ENCODE data around the gene EBLN2.

EBLN2 gene

GRCh38 chr3:73061416-73061815, at the start of gene EBLN2:
EBLN2 (plus strand) TSS chr3:73061659; CDS start chr3:73062082, 423 bp downstream.
- Mint-ChIP-seq H3K4me3 (no peak within 1 kb of the TSS), H3K36me3 (ENCODE audit: low read depth) (peaks cover 35% of the 10 kb centered on the region), H3K4me1 (ENCODE audit: low read depth) (peaks cover 5% of the 10 kb centered on the region), H3K27me3 (ENCODE audit: low read depth) (no peaks in the 10 kb centered on the region), H3K27ac (no peak within 1 kb of the TSS), H3K9me3 (no peaks in the 10 kb centered on the region)

GRCh38 chr3:73018298-73018697, 43.2 kb upstream of the EBLN2 start:
- H3K9me3 Mint-ChIP-seq, result no peaks in the 10 kb centered on the region
- no peak overlapping the region for H3K27ac Mint-ChIP-seq
- no peak overlapping the region for H3K4me3 Mint-ChIP-seq
- H3K4me1 Mint-ChIP-seq (ENCODE audit: low read depth), result peaks cover 29% of the 10 kb centered on the region
- peaks cover 4% of the 10 kb centered on the region for H3K36me3 Mint-ChIP-seq (ENCODE audit: low read depth)
- no peaks in the 10 kb centered on the region for H3K27me3 Mint-ChIP-seq (ENCODE audit: low read depth)

- Mint-ChIP-seq H3K36me3 (ENCODE audit: low read depth) (peaks cover 4% of the 10 kb centered on the region), H3K9me3 (no peaks in the 10 kb centered on the region), H3K4me1 (ENCODE audit: low read depth) (peaks cover 29% of the 10 kb centered on the region), H3K4me3 (no peak overlapping the region), H3K27ac (no peak overlapping the region), H3K27me3 (ENCODE audit: low read depth) (no peaks in the 10 kb centered on the region)
These were observed 42.5 kb upstream of the EBLN2 start for GRCh38 chr3:73018790-73019441.

- no peaks in the 10 kb centered on the region for H3K9me3 Mint-ChIP-seq
- H3K4me1 Mint-ChIP-seq (ENCODE audit: low read depth), result peaks cover 35% of the 10 kb centered on the region
- H3K27me3 Mint-ChIP-seq (ENCODE audit: low read depth), result no peaks in the 10 kb centered on the region
- H3K27ac Mint-ChIP-seq, result no peak overlapping the region
- no peaks in the 10 kb centered on the region for H3K36me3 Mint-ChIP-seq (ENCODE audit: low read depth)
- no peak overlapping the region for H3K4me3 Mint-ChIP-seq
These were observed 40.1 kb upstream of the EBLN2 start for GRCh38 chr3:73021301-73021835.

- peaks cover 36% of the 10 kb centered on the region for H3K4me1 Mint-ChIP-seq (ENCODE audit: low read depth)
- peaks cover 5% of the 10 kb centered on the region for H3K36me3 Mint-ChIP-seq (ENCODE audit: low read depth)
- H3K9me3 Mint-ChIP-seq, result no peaks in the 10 kb centered on the region
- H3K27ac Mint-ChIP-seq, result no peak overlapping the region
- no peak overlapping the region for H3K4me3 Mint-ChIP-seq
- H3K27me3 Mint-ChIP-seq (ENCODE audit: low read depth), result no peaks in the 10 kb centered on the region
These were observed 36.6 kb upstream of the EBLN2 start for GRCh38 chr3:73024836-73025235.

- H3K27ac Mint-ChIP-seq, result no peak overlapping the region
- H3K27me3 Mint-ChIP-seq (ENCODE audit: low read depth), result no peaks in the 10 kb centered on the region
- no peak overlapping the region for H3K4me3 Mint-ChIP-seq
- no peaks in the 10 kb centered on the region for H3K9me3 Mint-ChIP-seq
- peaks cover 36% of the 10 kb centered on the region for H3K4me1 Mint-ChIP-seq (ENCODE audit: low read depth)
- H3K36me3 Mint-ChIP-seq (ENCODE audit: low read depth), result peaks cover 11% of the 10 kb centered on the region
These were observed 35.2 kb upstream of the EBLN2 start for GRCh38 chr3:73026111-73026759.

GRCh38 chr3:73026760-73027113, 34.7 kb upstream of the EBLN2 start:
- H3K27me3 Mint-ChIP-seq (ENCODE audit: low read depth), result no peaks in the 10 kb centered on the region
- peaks cover 11% of the 10 kb centered on the region for H3K36me3 Mint-ChIP-seq (ENCODE audit: low read depth)
- no peak overlapping the region for H3K4me3 Mint-ChIP-seq
- H3K4me1 Mint-ChIP-seq (ENCODE audit: low read depth), result peaks cover 35% of the 10 kb centered on the region
- H3K9me3 Mint-ChIP-seq, result no peaks in the 10 kb centered on the region
- H3K27ac Mint-ChIP-seq, result no peak overlapping the region

- H3K36me3 Mint-ChIP-seq (ENCODE audit: low read depth), result peaks cover 13% of the 10 kb centered on the region
- H3K27ac Mint-ChIP-seq, result no peak overlapping the region
- no peaks in the 10 kb centered on the region for H3K9me3 Mint-ChIP-seq
- no peaks in the 10 kb centered on the region for H3K27me3 Mint-ChIP-seq (ENCODE audit: low read depth)
- H3K4me1 Mint-ChIP-seq (ENCODE audit: low read depth), result peaks cover 35% of the 10 kb centered on the region
- no peak overlapping the region for H3K4me3 Mint-ChIP-seq
These were observed 32.7 kb upstream of the EBLN2 start for GRCh38 chr3:73028803-73029202.

- no peaks in the 10 kb centered on the region for H3K27me3 Mint-ChIP-seq (ENCODE audit: low read depth)
- H3K36me3 Mint-ChIP-seq (ENCODE audit: low read depth), result peaks cover 15% of the 10 kb centered on the region
- no peaks in the 10 kb centered on the region for H3K9me3 Mint-ChIP-seq
- H3K27ac Mint-ChIP-seq, result peak overlapping the region; percentile 1
- H3K4me1 Mint-ChIP-seq (ENCODE audit: low read depth), result peaks cover 40% of the 10 kb centered on the region
- H3K4me3 Mint-ChIP-seq, result peak overlapping the region; percentile 1
These were observed 32.1 kb upstream of the EBLN2 start for GRCh38 chr3:73029321-73029796.

- peaks cover 17% of the 10 kb centered on the region for H3K36me3 Mint-ChIP-seq (ENCODE audit: low read depth)
- H3K27me3 Mint-ChIP-seq (ENCODE audit: low read depth), result no peaks in the 10 kb centered on the region
- H3K4me1 Mint-ChIP-seq (ENCODE audit: low read depth), result peaks cover 40% of the 10 kb centered on the region
- no peak overlapping the region for H3K27ac Mint-ChIP-seq
- H3K9me3 Mint-ChIP-seq, result no peaks in the 10 kb centered on the region
- no peak overlapping the region for H3K4me3 Mint-ChIP-seq
These were observed 31.3 kb upstream of the EBLN2 start for GRCh38 chr3:73030073-73030597.

GRCh38 chr3:73031573-73032103, 29.8 kb upstream of the EBLN2 start:
- H3K4me3 Mint-ChIP-seq, result no peak overlapping the region
- peaks cover 17% of the 10 kb centered on the region for H3K36me3 Mint-ChIP-seq (ENCODE audit: low read depth)
- peaks cover 38% of the 10 kb centered on the region for H3K4me1 Mint-ChIP-seq (ENCODE audit: low read depth)
- H3K27ac Mint-ChIP-seq, result no peak overlapping the region
- H3K9me3 Mint-ChIP-seq, result no peaks in the 10 kb centered on the region
- H3K27me3 Mint-ChIP-seq (ENCODE audit: low read depth), result no peaks in the 10 kb centered on the region

- Mint-ChIP-seq H3K9me3 (no peaks in the 10 kb centered on the region), H3K27me3 (ENCODE audit: low read depth) (no peaks in the 10 kb centered on the region), H3K4me1 (ENCODE audit: low read depth) (peaks cover 35% of the 10 kb centered on the region), H3K27ac (no peak overlapping the region), H3K4me3 (no peak overlapping the region), H3K36me3 (ENCODE audit: low read depth) (peaks cover 14% of the 10 kb centered on the region)
These were observed 24.5 kb upstream of the EBLN2 start for GRCh38 chr3:73036694-73037591.

GRCh38 chr3:73041537-73041936, 19.9 kb upstream of the EBLN2 start:
- no peak overlapping the region for H3K27ac Mint-ChIP-seq
- peaks cover 30% of the 10 kb centered on the region for H3K4me1 Mint-ChIP-seq (ENCODE audit: low read depth)
- no peaks in the 10 kb centered on the region for H3K9me3 Mint-ChIP-seq
- no peak overlapping the region for H3K4me3 Mint-ChIP-seq
- H3K27me3 Mint-ChIP-seq (ENCODE audit: low read depth), result no peaks in the 10 kb centered on the region
- peaks cover 8% of the 10 kb centered on the region for H3K36me3 Mint-ChIP-seq (ENCODE audit: low read depth)

- Mint-ChIP-seq H3K9me3 (no peaks in the 10 kb centered on the region), H3K4me3 (no peak overlapping the region), H3K36me3 (ENCODE audit: low read depth) (peaks cover 4% of the 10 kb centered on the region), H3K4me1 (ENCODE audit: low read depth) (peaks cover 17% of the 10 kb centered on the region), H3K27ac (no peak overlapping the region), H3K27me3 (ENCODE audit: low read depth) (no peaks in the 10 kb centered on the region)
These were observed 18.0 kb upstream of the EBLN2 start for GRCh38 chr3:73043414-73043813.
